NCI-H460 (cell line): Measurements from ENCODE around the gene IFT88. TPM values are rescaled to one million over a fixed set of nuclear protein-coding genes. Genes with fewer than 3 reads are reported as not detected.

ENCODE experiments used
- DNase-seq: peaks from one replicate; pipeline ENCODE4 v3.0.0-alpha.2; 2016; ENCODE audit warnings: low read depth; ENCODE audit errors: extremely low read depth
- total RNA-seq: library from RNA; depleted of rRNA; stranded (reverse); fragments of >200 nt; shearing (Covaris generic); gene quantifications from 2 replicates; pipeline ENCODE4 v1.2.3, GENCODE V29; 2014

The IFT88 gene
- total RNA-seq, 1 experiment from 2014 or later = 21.9 TPM

GRCh38 chr13:20565115-20565736 lies 1.7 kb upstream of the IFT88 start:
- DNase-seq = no peak

GRCh38 chr13:20566468-20566897 lies 474 bp upstream of the IFT88 start:
- peak; percentile 30 for DNase-seq

GRCh38 chr13:20567881-20568528 lies 1.0 kb downstream of the IFT88 start:
- no peak for DNase-seq

- DNase-seq = no peak
These were observed 3.6 kb downstream of the IFT88 start for GRCh38 chr13:20570517-20570916.

GRCh38 chr13:20571676-20572075 lies 4.7 kb downstream of the IFT88 start:
- no peak for DNase-seq

- no peak for DNase-seq
These were observed 6.2 kb downstream of the IFT88 start for GRCh38 chr13:20573186-20573585.

- no peak for DNase-seq
These were observed 6.7 kb downstream of the IFT88 start for GRCh38 chr13:20573636-20574035.

GRCh38 chr13:20579191-20579590 lies 12.2 kb downstream of the IFT88 start:
- no peak for DNase-seq

GRCh38 chr13:20580257-20580656 lies 13.3 kb downstream of the IFT88 start:
- DNase-seq = no peak

- DNase-seq = no peak
These were observed 15.1 kb downstream of the IFT88 start for GRCh38 chr13:20582026-20582425.

GRCh38 chr13:20583803-20584293 lies 16.9 kb downstream of the IFT88 start:
- DNase-seq = no peak

GRCh38 chr13:20585371-20585770 lies 18.4 kb downstream of the IFT88 start:
- no peak for DNase-seq

- no peak for DNase-seq
These were observed 21.7 kb downstream of the IFT88 start for GRCh38 chr13:20588529-20589110.

GRCh38 chr13:20590561-20590960 lies 23.6 kb downstream of the IFT88 start:
- no peak for DNase-seq

- no peak for DNase-seq
These were observed 25.6 kb downstream of the IFT88 start for GRCh38 chr13:20592606-20593005.

GRCh38 chr13:20594280-20594679 lies 27.3 kb downstream of the IFT88 start:
- DNase-seq = no peak

GRCh38 chr13:20607015-20607414 lies 40.1 kb downstream of the IFT88 start:
- no peak for DNase-seq

GRCh38 chr13:20608438-20609020 lies 41.6 kb downstream of the IFT88 start:
- no peak for DNase-seq

GRCh38 chr13:20609145-20609544 lies 42.2 kb downstream of the IFT88 start:
- no peak for DNase-seq

- DNase-seq = no peak
These were observed 43.0 kb downstream of the IFT88 start for GRCh38 chr13:20610006-20610405.

GRCh38 chr13:20616059-20616797 lies 49.3 kb downstream of the IFT88 start:
- peak; percentile 40 for DNase-seq
